ENCODE measurements around the gene SCARF2.

- TF ChIP-seq, protein P1, sequence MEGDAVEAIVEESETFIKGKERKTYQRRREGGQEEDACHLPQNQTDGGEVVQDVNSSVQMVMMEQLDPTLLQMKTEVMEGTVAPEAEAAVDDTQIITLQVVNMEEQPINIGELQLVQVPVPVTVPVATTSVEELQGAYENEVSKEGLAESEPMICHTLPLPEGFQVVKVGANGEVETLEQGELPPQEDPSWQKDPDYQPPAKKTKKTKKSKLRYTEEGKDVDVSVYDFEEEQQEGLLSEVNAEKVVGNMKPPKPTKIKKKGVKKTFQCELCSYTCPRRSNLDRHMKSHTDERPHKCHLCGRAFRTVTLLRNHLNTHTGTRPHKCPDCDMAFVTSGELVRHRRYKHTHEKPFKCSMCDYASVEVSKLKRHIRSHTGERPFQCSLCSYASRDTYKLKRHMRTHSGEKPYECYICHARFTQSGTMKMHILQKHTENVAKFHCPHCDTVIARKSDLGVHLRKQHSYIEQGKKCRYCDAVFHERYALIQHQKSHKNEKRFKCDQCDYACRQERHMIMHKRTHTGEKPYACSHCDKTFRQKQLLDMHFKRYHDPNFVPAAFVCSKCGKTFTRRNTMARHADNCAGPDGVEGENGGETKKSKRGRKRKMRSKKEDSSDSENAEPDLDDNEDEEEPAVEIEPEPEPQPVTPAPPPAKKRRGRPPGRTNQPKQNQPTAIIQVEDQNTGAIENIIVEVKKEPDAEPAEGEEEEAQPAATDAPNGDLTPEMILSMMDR (IDR thresholded peaks at IDR 0.05), result no peak
- TF ChIP-seq POLR2A (IDR thresholded peaks at IDR 0.05), result no peak
These were observed 14.4 kb downstream of the SCARF2 start for GRCh38 chr22:20423008-20423905.
